GM10248 (cell line): ENCODE measurements around the gene PDSS1.
"Not testable (repeated sequence)": the region's sequence is repeated elsewhere in the genome, so short reads cannot be mapped to it uniquely, and the experiment has no call there.

Experiments
- CTCF ChIA-PET: fragments of 300-600 bp; sonication (Branson Sonifier 250); formaldehyde crosslinking; extraction: SDS; loops from one replicate; lab custom pipeline; 2021; ENCODE audit warnings: antibody characterized with exemption; lab: Yijun Ruan, JAX
- POLR2A ChIA-PET: fragments of 350-650 bp; sonication (Branson Sonifier 250); formaldehyde crosslinking; extraction: SDS; loops from one replicate; lab custom pipeline; 2020; ENCODE audit warnings: antibody characterized with exemption; lab: Yijun Ruan, JAX
- DNase-seq: peaks from one replicate; pipeline ENCODE4 v3.0.0; 2012; ENCODE audit errors: extremely low spot score
- TF ChIP-seq, protein P1 (sequence below): IDR thresholded peaks from 2 replicates; pipeline ENCODE4 v1.5.1; 2012; ENCODE audit warnings: mild to moderate bottlenecking, low read depth; ENCODE audit errors: extremely low read depth, missing control alignments, control extremely low read depth

Gene PDSS1

DNA sequence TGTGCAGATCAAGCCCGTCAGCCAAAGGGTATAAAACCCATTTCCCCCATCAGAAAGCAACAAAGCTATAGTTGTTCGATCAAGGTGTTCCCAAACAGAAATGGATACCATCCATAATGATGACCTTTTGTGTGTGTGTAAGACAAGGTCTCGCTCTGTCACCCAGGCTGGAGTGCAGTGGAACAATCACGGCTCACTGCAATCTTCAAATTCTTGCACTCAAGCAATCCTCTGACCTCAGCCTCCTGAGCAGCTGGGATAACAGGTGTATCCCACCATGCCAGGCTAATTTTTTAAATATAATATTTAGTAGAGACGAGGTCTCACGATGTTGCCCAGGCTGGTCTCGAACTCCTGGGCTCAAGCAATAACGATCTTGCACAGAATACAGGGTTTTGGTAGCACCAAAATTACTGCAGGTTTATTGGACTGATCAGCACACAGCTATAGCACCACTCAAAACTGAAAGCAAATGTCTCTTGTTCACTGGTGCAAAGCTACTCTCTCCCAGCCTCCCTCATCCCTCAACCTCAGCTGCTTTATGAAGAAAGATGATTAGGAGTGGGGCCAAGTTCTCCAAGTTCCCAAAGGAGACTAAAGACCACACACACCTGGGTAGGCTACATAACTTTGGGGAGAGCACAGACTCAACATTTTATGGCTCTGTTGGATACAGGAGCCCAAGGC, 82.7 kb downstream of the PDSS1 start:
- CTCF ChIA-PET: interaction anchor here (0.8 to 2.2 kb wide), 11 partner anchors 9 to 81 kb away, joined by 3 to 8 read pairs (median 5); partner anchors contain the start of gene ABI1
- DNase-seq: no peak
- TF ChIP-seq, protein P1, sequence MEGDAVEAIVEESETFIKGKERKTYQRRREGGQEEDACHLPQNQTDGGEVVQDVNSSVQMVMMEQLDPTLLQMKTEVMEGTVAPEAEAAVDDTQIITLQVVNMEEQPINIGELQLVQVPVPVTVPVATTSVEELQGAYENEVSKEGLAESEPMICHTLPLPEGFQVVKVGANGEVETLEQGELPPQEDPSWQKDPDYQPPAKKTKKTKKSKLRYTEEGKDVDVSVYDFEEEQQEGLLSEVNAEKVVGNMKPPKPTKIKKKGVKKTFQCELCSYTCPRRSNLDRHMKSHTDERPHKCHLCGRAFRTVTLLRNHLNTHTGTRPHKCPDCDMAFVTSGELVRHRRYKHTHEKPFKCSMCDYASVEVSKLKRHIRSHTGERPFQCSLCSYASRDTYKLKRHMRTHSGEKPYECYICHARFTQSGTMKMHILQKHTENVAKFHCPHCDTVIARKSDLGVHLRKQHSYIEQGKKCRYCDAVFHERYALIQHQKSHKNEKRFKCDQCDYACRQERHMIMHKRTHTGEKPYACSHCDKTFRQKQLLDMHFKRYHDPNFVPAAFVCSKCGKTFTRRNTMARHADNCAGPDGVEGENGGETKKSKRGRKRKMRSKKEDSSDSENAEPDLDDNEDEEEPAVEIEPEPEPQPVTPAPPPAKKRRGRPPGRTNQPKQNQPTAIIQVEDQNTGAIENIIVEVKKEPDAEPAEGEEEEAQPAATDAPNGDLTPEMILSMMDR: no peak
- POLR2A ChIA-PET: no interaction called here

DNA sequence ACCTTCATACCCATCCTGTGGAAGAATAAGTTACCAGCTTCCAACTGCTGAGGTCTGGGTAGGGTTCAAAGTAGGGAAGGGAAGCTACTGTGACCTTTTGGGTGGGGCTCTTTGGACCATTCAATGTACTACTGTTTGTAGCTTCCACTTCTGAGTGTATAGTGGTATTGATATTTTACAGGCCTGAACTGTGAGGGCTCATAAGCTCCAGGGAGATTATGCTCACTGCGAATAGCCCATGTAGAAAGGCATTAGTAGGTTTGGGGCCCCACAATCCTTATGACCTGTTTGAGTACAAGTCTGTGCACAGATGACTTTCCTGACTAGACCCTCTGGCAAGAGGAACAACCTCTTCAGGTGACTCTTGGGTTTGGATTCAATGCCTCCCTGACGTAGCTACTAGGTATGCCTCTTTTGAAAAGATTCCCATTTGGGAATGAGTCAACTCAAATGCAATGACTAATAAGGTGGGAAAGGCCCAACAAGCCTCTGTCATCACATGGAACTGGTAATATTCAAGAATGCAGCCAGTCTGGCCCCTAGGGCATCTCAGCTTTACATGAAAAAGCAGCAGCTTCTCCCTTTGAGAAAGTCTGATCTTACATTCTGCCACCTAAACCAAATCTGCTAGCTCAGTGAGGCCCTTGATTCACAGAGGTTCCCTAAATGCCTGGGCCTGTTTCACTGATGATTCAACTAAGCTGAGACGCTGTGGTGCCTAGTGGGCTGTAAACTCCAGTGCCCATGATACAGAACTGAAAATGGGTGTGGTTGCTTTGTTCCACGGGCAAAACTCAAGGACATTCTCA, 83.5 kb downstream of the PDSS1 start:
- POLR2A ChIA-PET: interaction anchor here (0.5 to 0.8 kb wide), 2 partner anchors 21 to 77 kb away, joined by 3 to 4 read pairs; no protein-coding TSS in a partner anchor
- TF ChIP-seq, protein P1: no peak
- DNase-seq: peak; percentile 24
- CTCF ChIA-PET: interaction anchor here (0.8 to 2.2 kb wide), 10 partner anchors 9 to 80 kb away, joined by 3 to 8 read pairs (median 5); partner anchors contain the start of gene ABI1

DNA sequence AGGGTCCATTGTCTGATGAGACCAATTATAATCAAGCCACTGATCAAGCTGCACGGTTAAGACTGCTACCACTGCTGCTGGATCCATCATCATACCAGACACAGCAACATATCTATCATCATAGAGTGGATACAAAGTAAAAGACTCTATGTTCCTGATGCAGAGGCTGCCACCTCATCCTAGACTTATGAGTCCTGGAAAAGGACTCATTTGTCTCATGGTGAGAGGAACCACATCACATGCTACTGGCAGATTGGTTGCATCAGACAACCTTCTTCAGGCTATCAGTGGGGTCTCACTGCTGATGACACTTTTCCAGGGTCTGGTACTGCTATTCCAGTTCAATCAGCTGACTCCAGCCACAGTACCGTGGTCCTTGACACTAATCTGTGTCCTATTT, 84.3 kb downstream of the PDSS1 start:
- ChIA-PET CTCF (interaction anchor here (0.7 to 2.2 kb wide), 5 partner anchors 17 to 79 kb away, joined by 3 to 8 read pairs (median 5); partner anchors contain the start of gene ABI1), POLR2A (interaction anchor here (0.7 kb wide), 1 partner anchor 34 kb away, joined by 4 read pairs; no protein-coding TSS in a partner anchor)
- TF ChIP-seq, protein P1: no peak
- no peak for DNase-seq

DNA sequence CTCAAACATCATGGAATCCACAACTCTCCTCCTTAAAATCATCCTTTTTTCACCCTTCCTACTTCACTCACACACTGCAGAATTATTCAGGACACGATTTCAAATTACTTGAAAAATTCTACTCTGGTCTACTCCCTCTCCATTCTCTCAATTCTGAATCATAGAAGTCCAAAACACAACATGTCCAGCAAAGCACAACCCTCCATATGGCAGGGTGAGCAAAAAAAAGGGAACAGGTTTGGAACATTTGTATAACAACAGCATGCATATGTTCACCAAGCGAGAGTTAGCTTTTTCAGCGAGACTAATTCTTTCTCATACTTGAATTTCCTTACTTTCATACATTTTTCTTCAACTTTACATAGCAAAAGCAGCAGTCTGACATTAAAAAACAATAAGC, 89.9 kb downstream of the PDSS1 start:
- POLR2A ChIA-PET: no interaction called here
- CTCF ChIA-PET: no interaction called here
- TF ChIP-seq, protein P1: no peak
- DNase-seq: no peak

DNA sequence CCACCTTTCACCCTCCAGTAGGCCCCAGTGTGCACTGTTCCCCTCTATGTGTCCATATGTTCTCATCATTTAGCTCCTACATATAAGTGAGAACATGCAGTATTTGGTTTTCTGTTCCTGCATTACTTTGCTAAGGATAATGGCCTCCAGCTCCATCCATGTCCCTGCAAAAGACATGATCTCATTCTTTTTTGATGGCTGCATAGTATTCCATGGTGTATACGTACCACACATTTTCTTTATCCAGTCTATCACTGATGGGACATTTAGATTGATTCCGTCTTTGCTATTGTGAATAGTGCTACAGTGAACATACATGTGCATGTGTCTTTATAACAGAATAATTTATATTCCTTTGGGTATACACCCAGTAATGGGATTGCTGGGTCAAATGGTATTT, 92.3 kb downstream of the PDSS1 start:
- DNase-seq, POLR2A ChIA-PET: not testable (repeated sequence)
- CTCF ChIA-PET: interaction anchor here (1.2 kb wide), 1 partner anchor 63 kb away, joined by 4 read pairs; no protein-coding TSS in a partner anchor

DNA sequence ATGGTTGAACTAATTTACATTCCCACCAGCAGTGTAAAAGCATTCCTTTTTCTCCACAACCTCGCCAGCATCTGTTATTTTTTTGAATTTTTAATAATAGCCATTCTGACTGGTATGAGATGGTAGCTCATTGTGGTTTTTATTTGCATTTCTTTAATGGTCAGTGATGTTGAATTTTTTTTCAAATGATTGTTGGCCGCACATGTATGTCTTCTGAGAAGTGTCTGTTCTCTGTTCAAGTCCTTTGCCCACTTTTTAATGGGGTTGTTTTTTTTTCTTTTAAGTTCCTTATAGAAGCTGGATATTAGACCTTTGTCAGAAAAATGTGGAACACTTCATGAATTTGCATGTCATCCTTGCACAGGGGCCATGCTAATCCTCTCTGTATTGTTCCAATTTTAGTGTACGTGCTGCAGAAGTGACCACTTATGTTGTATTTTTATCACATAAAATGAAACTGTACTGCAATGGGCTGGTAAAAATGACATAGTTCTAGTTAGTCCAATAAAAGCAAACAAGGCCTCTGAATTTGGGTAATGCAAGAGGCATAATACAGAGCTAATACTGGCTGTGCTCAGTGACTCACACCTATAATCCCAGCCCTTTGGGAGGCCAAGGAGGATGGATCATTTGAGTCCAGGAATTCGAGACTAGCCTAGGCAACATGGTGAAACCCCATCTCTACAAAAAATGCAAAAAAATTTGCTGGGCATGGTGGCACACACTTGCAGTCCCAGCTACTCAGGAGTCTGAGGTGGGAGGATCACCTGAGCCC, 92.9 kb downstream of the PDSS1 start:
- ChIA-PET CTCF (interaction anchor here (1.2 kb wide), 3 partner anchors 9 to 64 kb away, joined by 3 to 4 read pairs (median 3); no protein-coding TSS in a partner anchor), POLR2A (no interaction called here)
- TF ChIP-seq, protein P1: no peak
- DNase-seq: no peak
